ENCODE data around the gene KRTAP3-3. TPM values are rescaled to one million over a fixed set of nuclear protein-coding genes. Genes with fewer than 3 reads are reported as not detected.
"Not testable (repeated sequence)": the region's sequence is repeated elsewhere in the genome, so short reads cannot be mapped to it uniquely, and the experiment has no call there.

The KRTAP3-3 gene
- total RNA-seq (not detected), total RNA-seq (0 reads per million in 2 donors)

GRCh38 chr17:40993839-40994238 lies at the start of gene KRTAP3-3:
Gene KRTAP3-3, minus strand, starts transcription at chr17:40994164. Its CDS starts 67 bp downstream, at chr17:40994097.
- ATAC-seq (no peak), DNase-seq (no peak)
- H3K9me3 ChIP-seq (ENCODE audit: control insufficient read depth, low read length, poor library complexity, severe bottlenecking): no peaks in the 10 kb centered on the region
- Mint-ChIP-seq H3K4me3 (no peak within 1 kb of the TSS), H3K36me3 (ENCODE audit: low read depth) (peaks cover 8% of the 10 kb centered on the region), H3K27ac (no peak within 1 kb of the TSS), H3K4me1 (no peaks in the 10 kb centered on the region), H3K27me3 (peaks cover 69% of the 10 kb centered on the region)

GRCh38 chr17:41042953-41043352 lies 49.0 kb upstream of the KRTAP3-3 start:
- Mint-ChIP-seq H3K36me3 (ENCODE audit: low read depth) (peaks cover 2% of the 10 kb centered on the region), H3K27me3 (peaks cover 32% of the 10 kb centered on the region), H3K4me3 (no peak overlapping the region), H3K4me1 (no peaks in the 10 kb centered on the region), H3K27ac (no peak overlapping the region)
- DNase-seq (no peak), ATAC-seq (no peak)
- no peaks in the 10 kb centered on the region for H3K9me3 ChIP-seq (ENCODE audit: control insufficient read depth, low read length, poor library complexity, severe bottlenecking)

GRCh38 chr17:41040783-41041571 lies 47.0 kb upstream of the KRTAP3-3 start, which contains the start of gene KRTAP1-1:
Gene KRTAP1-1, minus strand, starts transcription at chr17:41041450. Its CDS starts 53 bp downstream, at chr17:41041397.
- H3K36me3 Mint-ChIP-seq (ENCODE audit: low read depth); H3K27ac Mint-ChIP-seq; H3K9me3 ChIP-seq (ENCODE audit: control insufficient read depth, low read length, poor library complexity, severe bottlenecking); ATAC-seq; H3K4me3 Mint-ChIP-seq; DNase-seq; H3K4me1 Mint-ChIP-seq: not testable (repeated sequence)
- H3K27me3 Mint-ChIP-seq: peaks cover 27% of the 10 kb centered on the region

GRCh38 chr17:41037853-41038350 lies 43.9 kb upstream of the KRTAP3-3 start:
- Mint-ChIP-seq H3K4me3 (no peak overlapping the region), H3K36me3 (ENCODE audit: low read depth) (peaks cover 2% of the 10 kb centered on the region), H3K27me3 (peaks cover 41% of the 10 kb centered on the region), H3K4me1 (no peaks in the 10 kb centered on the region), H3K27ac (no peak overlapping the region)
- ATAC-seq (no peak), DNase-seq (no peak)
- H3K9me3 ChIP-seq (ENCODE audit: control insufficient read depth, low read length, poor library complexity, severe bottlenecking): no peaks in the 10 kb centered on the region

- ATAC-seq; H3K4me3 Mint-ChIP-seq; H3K36me3 Mint-ChIP-seq (ENCODE audit: low read depth); DNase-seq; H3K4me1 Mint-ChIP-seq; H3K27ac Mint-ChIP-seq; H3K9me3 ChIP-seq (ENCODE audit: control insufficient read depth, low read length, poor library complexity, severe bottlenecking): not testable (repeated sequence)
- peaks cover 52% of the 10 kb centered on the region for H3K27me3 Mint-ChIP-seq
These were observed 40.5 kb upstream of the KRTAP3-3 start, which contains the start of gene KRTAP1-3 for GRCh38 chr17:41034346-41034935. Gene KRTAP1-3, minus strand, starts transcription at chr17:41034874. Its CDS starts 53 bp downstream, at chr17:41034821.

GRCh38 chr17:41029633-41030245 lies 35.8 kb upstream of the KRTAP3-3 start, which contains the start of gene KRTAP1-4:
Gene KRTAP1-4, minus strand, starts transcription at chr17:41030195. Its CDS starts 117 bp downstream, at chr17:41030078.
- no peaks in the 10 kb centered on the region for H3K9me3 ChIP-seq (ENCODE audit: control insufficient read depth, low read length, poor library complexity, severe bottlenecking)
- Mint-ChIP-seq H3K36me3 (ENCODE audit: low read depth) (peaks cover 4% of the 10 kb centered on the region), H3K4me3 (no peak within 1 kb of the TSS), H3K27ac (no peak within 1 kb of the TSS), H3K27me3 (peaks cover 67% of the 10 kb centered on the region), H3K4me1 (peaks cover 3% of the 10 kb centered on the region)
- ATAC-seq: no peak
- no peak for DNase-seq

GRCh38 chr17:41026715-41027471 lies 32.9 kb upstream of the KRTAP3-3 start, which contains the start of gene KRTAP1-5:
Gene KRTAP1-5, minus strand, starts transcription at chr17:41027208. Its CDS starts 53 bp downstream, at chr17:41027155.
- Mint-ChIP-seq H3K36me3 (ENCODE audit: low read depth) (peaks cover 4% of the 10 kb centered on the region), H3K4me1 (peaks cover 3% of the 10 kb centered on the region), H3K27me3 (peaks cover 76% of the 10 kb centered on the region), H3K4me3 (no peak within 1 kb of the TSS), H3K27ac (no peak within 1 kb of the TSS)
- DNase-seq: no peak
- no peak for ATAC-seq
- H3K9me3 ChIP-seq (ENCODE audit: control insufficient read depth, low read length, poor library complexity, severe bottlenecking): no peaks in the 10 kb centered on the region

- no peaks in the 10 kb centered on the region for H3K9me3 ChIP-seq (ENCODE audit: control insufficient read depth, low read length, poor library complexity, severe bottlenecking)
- ATAC-seq (no peak), DNase-seq (no peak)
- Mint-ChIP-seq H3K27ac (no peak overlapping the region), H3K27me3 (peaks cover 62% of the 10 kb centered on the region), H3K4me3 (no peak overlapping the region), H3K36me3 (ENCODE audit: low read depth) (peaks cover 4% of the 10 kb centered on the region), H3K4me1 (peaks cover 3% of the 10 kb centered on the region)
These were observed 30.7 kb upstream of the KRTAP3-3 start for GRCh38 chr17:41024697-41025096.

- H3K36me3 Mint-ChIP-seq (ENCODE audit: low read depth): peaks cover 2% of the 10 kb centered on the region
- DNase-seq: no peak
- no peak overlapping the region for H3K4me3 Mint-ChIP-seq
- peaks cover 2% of the 10 kb centered on the region for H3K4me1 Mint-ChIP-seq
- H3K27ac Mint-ChIP-seq: no peak overlapping the region
- H3K27me3 Mint-ChIP-seq: peaks cover 50% of the 10 kb centered on the region
- no peak for ATAC-seq
- no peaks in the 10 kb centered on the region for H3K9me3 ChIP-seq (ENCODE audit: control insufficient read depth, low read length, poor library complexity, severe bottlenecking)
These were observed 26.4 kb upstream of the KRTAP3-3 start for GRCh38 chr17:41020336-41020735.

- H3K9me3 ChIP-seq (ENCODE audit: control insufficient read depth, low read length, poor library complexity, severe bottlenecking): no peaks in the 10 kb centered on the region
- ATAC-seq (no peak), DNase-seq (no peak)
- H3K4me3 Mint-ChIP-seq: no peak overlapping the region
- H3K36me3 Mint-ChIP-seq (ENCODE audit: low read depth): no peaks in the 10 kb centered on the region
- H3K4me1 Mint-ChIP-seq: no peaks in the 10 kb centered on the region
- H3K27me3 Mint-ChIP-seq: peaks cover 49% of the 10 kb centered on the region
- H3K27ac Mint-ChIP-seq: no peak overlapping the region
These were observed 25.5 kb upstream of the KRTAP3-3 start for GRCh38 chr17:41019415-41019814.

GRCh38 chr17:41018541-41018940 lies 24.6 kb upstream of the KRTAP3-3 start:
- H3K4me1 Mint-ChIP-seq: no peaks in the 10 kb centered on the region
- no peak overlapping the region for H3K4me3 Mint-ChIP-seq
- ATAC-seq (no peak), DNase-seq (no peak)
- no peaks in the 10 kb centered on the region for H3K9me3 ChIP-seq (ENCODE audit: control insufficient read depth, low read length, poor library complexity, severe bottlenecking)
- H3K36me3 Mint-ChIP-seq (ENCODE audit: low read depth): no peaks in the 10 kb centered on the region
- peaks cover 43% of the 10 kb centered on the region for H3K27me3 Mint-ChIP-seq
- H3K27ac Mint-ChIP-seq: no peak overlapping the region

- Mint-ChIP-seq H3K27me3 (peaks cover 28% of the 10 kb centered on the region), H3K27ac (no peak overlapping the region), H3K36me3 (ENCODE audit: low read depth) (no peaks in the 10 kb centered on the region), H3K4me1 (no peaks in the 10 kb centered on the region), H3K4me3 (no peak overlapping the region)
- ATAC-seq (no peak), DNase-seq (no peak)
- H3K9me3 ChIP-seq (ENCODE audit: control insufficient read depth, low read length, poor library complexity, severe bottlenecking): no peaks in the 10 kb centered on the region
These were observed 22.7 kb upstream of the KRTAP3-3 start for GRCh38 chr17:41016578-41017215.
